Measurements from ENCODE around the gene PTPN4. TPM values are rescaled to one million over a fixed set of nuclear protein-coding genes. Genes with fewer than 3 reads are reported as not detected.
"Not testable (repeated sequence)": the region's sequence is repeated elsewhere in the genome, so short reads cannot be mapped to it uniquely, and the experiment has no call there.

Gene PTPN4
- total and polyA plus RNA-seq, 8 donors = 4.4 to 18.7 (median 13.2) TPM

DNA sequence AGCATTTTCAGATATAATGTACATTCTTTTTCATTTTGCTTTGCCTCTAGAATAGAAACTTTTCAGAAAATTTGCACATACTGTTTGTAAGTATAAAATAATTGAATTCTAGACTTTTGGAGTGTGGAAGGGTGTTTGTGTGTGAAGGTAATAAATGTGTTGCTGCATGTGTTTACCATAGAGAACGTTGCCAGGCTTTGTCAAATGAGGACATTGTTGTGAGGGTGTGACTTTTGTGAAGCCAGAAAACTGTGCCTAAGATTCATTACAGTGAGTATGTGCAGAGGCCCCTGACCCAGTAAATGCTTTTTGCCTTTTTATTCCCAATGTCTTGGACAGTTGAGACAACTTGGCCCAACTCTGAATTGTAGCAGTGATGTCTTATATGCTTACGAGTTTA, 222.8 kb downstream of the PTPN4 start:
- DNase-seq = no peak
- 68 to 74% methylated on average over 2 of the region's 2 CpGs for WGBS, 2 donors

DNA sequence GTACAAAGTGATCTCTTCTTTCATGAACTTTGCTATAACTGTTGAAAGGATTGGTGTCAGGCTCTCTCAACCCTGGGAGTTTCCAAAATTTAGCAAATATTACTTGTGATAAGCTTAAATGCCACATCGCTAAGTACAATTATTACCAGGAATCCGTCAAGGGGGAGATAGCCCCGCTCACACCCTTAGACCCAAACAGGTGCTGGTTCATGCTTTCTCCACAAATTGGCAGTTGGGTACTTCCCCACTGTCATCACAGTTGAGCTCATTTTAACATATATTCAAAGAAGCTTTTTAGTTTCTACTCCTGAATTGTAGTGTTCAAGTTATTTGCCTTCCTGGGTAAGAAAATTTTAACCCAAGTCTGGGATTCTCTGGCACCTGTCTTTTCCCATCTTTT, 223.4 kb downstream of the PTPN4 start:
- DNase-seq = no peak
- Histone ChIP-seq H3K27ac (no peak overlapping the region), H3K27me3 (no peaks in the 10 kb centered on the region), H3K36me3 (no peaks in the 10 kb centered on the region), H3K9me3 (no peaks in the 10 kb centered on the region), H3K4me1 (no peaks in the 10 kb centered on the region), H3K4me3 (no peak overlapping the region)
- intact Hi-C loops (cut with DNase I) = no loop called here
- 74 to 78% methylated on average over 3 of the region's 3 CpGs for WGBS, 2 donors
- no peak for ATAC-seq
- TF ChIP-seq, protein P1, sequence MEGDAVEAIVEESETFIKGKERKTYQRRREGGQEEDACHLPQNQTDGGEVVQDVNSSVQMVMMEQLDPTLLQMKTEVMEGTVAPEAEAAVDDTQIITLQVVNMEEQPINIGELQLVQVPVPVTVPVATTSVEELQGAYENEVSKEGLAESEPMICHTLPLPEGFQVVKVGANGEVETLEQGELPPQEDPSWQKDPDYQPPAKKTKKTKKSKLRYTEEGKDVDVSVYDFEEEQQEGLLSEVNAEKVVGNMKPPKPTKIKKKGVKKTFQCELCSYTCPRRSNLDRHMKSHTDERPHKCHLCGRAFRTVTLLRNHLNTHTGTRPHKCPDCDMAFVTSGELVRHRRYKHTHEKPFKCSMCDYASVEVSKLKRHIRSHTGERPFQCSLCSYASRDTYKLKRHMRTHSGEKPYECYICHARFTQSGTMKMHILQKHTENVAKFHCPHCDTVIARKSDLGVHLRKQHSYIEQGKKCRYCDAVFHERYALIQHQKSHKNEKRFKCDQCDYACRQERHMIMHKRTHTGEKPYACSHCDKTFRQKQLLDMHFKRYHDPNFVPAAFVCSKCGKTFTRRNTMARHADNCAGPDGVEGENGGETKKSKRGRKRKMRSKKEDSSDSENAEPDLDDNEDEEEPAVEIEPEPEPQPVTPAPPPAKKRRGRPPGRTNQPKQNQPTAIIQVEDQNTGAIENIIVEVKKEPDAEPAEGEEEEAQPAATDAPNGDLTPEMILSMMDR (IDR thresholded peaks at IDR 0.05) = no peak
- FAIRE-seq = no peak

More for the DNA sequence above, 222.8 kb downstream of the PTPN4 start:
- peaks cover 0 to 3% (median 0%) of the 10 kb centered on the region in 3 donors for H3K36me3 ChIP-seq
- no peak for FAIRE-seq
- H3K27me3 ChIP-seq = no peaks in the 10 kb centered on the region
- H3K4me1 ChIP-seq = no peaks in the 10 kb centered on the region
- ATAC-seq = no peak
- no peak overlapping the region for H3K27ac ChIP-seq
- H3K4me3 ChIP-seq = no peak overlapping the region
- no peaks in the 10 kb centered on the region for H3K9me3 ChIP-seq
- TF ChIP-seq, protein P1 (IDR thresholded peaks at IDR 0.05) = no peak
- intact Hi-C loops (cut with DNase I) = no loop called here

DNA sequence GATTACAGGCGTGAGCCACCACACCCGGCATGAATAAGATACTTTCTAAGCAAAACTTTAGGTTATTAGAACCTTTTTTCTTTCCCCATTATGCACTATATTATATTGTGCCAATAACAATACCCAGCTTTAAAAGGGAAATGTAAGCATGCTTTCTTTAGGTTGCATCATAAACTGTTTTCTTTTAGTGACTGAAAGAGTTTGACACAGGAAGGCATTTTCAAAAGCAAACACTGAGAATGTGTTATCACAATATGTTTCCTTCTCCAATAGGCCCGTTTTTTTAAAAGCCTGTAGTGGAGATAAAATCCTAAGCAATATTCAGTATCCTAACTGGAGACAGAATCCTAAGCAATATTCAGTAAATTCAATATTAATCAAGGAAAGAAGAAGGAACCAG, 236.4 kb downstream of the PTPN4 start:
- 63 to 65% methylated on average over 3 of the region's 3 CpGs for WGBS, 2 donors
- H3K9me3 ChIP-seq = no peaks in the 10 kb centered on the region
- H3K27me3 ChIP-seq = no peaks in the 10 kb centered on the region
- intact Hi-C loops (cut with DNase I) = no loop called here
- ATAC-seq (no peak), FAIRE-seq (no peak), DNase-seq (no peak)
- H3K36me3 ChIP-seq = no peaks in the 10 kb centered on the region
- no peak overlapping the region for H3K27ac ChIP-seq
- H3K4me1 ChIP-seq = no peaks in the 10 kb centered on the region
- no peak overlapping the region for H3K4me3 ChIP-seq
- TF ChIP-seq, protein P1 (IDR thresholded peaks at IDR 0.05) = no peak

DNA sequence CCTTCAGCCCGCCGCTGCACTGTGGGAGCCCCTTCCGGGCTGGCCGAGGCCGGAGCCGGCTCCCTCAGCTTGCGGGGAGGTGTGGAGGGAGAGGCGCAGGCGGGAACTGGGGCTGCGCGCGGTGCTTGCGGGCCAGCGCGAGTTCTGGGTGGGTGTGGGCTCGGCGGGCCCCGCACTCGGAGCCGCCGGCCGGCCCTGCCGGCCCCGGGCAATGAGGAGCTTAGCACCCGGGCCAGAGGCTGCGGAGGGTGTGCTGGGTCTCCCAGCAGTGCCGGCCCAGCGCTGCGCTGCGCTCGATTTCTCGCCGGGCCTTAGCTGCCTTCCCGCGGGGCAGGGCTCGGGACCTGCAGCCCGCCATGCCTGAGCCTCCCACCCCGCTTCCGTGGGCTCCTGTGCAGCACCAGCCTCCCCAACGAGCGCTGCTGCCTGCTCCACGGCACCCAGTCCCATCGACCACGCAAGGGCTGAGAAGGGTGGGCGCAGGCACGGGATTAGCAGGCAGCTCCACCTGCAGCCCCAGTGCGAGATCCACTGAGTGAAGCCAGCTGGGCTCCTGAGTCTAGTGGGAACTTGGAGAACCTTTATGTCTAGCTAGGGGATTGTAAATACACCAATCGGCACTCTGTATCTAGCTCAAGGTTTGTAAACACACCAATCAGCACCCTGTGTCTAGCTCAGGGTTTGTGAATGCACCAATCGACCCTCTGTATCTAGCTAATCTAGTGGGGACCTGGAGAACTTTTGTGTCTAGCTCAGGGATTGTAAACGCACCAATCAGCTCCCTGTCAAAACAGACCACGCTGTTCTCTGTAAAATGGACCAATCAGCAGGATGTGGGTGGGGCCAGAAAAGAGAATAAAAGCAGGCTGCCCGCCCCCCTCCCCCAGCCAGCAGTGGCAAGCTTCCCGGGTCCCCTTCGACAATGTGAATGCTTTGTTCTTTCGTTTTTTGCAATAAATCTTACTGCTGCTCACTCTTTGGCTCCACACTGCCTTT, 237.5 kb downstream of the PTPN4 start:
- FAIRE-seq = not testable (repeated sequence)

DNA sequence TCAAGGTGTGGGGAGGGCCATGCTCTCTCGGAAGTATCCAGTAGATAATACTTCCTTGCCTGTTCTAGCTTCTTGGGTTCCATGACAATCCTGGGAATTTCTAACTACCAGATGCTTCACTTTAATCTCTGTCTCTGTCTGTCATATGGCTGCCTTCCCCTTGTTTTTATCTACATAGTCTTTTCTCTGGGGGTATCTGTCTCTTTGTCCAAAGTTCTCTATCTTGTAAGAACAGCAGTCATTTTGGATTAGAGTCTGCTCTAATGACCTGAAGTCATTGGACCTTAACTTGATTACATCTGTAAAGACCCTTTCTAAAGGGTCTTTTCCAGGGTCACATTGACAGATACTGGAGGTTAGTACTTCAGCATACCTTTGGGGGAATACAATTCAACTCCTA, 241.7 kb downstream of the PTPN4 start:
- TF ChIP-seq, protein P1 (IDR thresholded peaks at IDR 0.05) = no peak
- intact Hi-C loops (cut with DNase I) = no loop called here
- Histone ChIP-seq H3K9me3 (no peaks in the 10 kb centered on the region), H3K4me3 (no peak overlapping the region), H3K36me3 (no peaks in the 10 kb centered on the region), H3K27ac (no peak overlapping the region), H3K4me1 (no peaks in the 10 kb centered on the region), H3K27me3 (no peaks in the 10 kb centered on the region)
- no peak for ATAC-seq
- FAIRE-seq = no peak
- DNase-seq = no peak
- 78 to 80% methylated on average over 1 of the region's 1 CpG for WGBS, 2 donors

More for the DNA sequence above, 237.5 kb downstream of the PTPN4 start:
- H3K9me3 ChIP-seq; DNase-seq; H3K4me3 ChIP-seq; H3K27me3 ChIP-seq; ATAC-seq; intact Hi-C loops (cut with DNase I); H3K36me3 ChIP-seq; H3K4me1 ChIP-seq; H3K27ac ChIP-seq: not testable (repeated sequence)
- 90 to 92% methylated on average over 50 to 54 of the region's 55 CpGs for WGBS, 2 donors

Data from pancreas (tissue), 10 donors.